K562 (cell line): ENCODE measurements around the gene TTLL11. TPM values are rescaled to one million over a fixed set of nuclear protein-coding genes. Genes with fewer than 3 reads are reported as not detected.

Experiments
- ATAC-seq: fragments of 200-7000 bp; cut with Tn5 transposase; 3 replicates; pipeline ENCODE4 v1.9.1; 2020; ENCODE audit warnings: moderate library complexity
- BruUV-seq: library from RNA; stranded (reverse); fragments of 400-500 nt; replicated peaks from 2 replicates; lab custom pipeline; 2021; lab: Mats Ljungman, UMichigan
- CTCF ChIA-PET: fragments of 300-600 bp; formaldehyde crosslinking; extraction: SDS; loops from one replicate; lab custom pipeline; 2021; ENCODE audit warnings: low intra/inter-chr PET ratio; lab: Yijun Ruan, JAX
- POLR2A ChIA-PET: fragments of 300-600, 350-650 bp; sonication (Branson Sonifier 250); formaldehyde crosslinking; extraction: SDS; loops from one replicate; lab custom pipeline; 2021; ENCODE audit warnings: antibody characterized with exemption, inconsistent platforms; lab: Yijun Ruan, JAX
- DNase-seq, 4 experiments: peaks; one replicate each; pipeline versions ENCODE4 v3.0.0 to v3.0.0-alpha.2; 2011 to 2018; ENCODE audit warnings: low spot score in 3 of 4, mixed read lengths in 3 of 4; ENCODE audit errors: extremely low read depth in 1 of 4
- FAIRE-seq: peaks from 2 replicates; lab custom pipeline; 2011; peaks lifted over from hg19 to GRCh38; lab: Jason Lieb, UNC
- H2AFZ ChIP-seq: 2 replicates; pipeline ENCODE4 v1.6.0; 2011; ENCODE audit warnings: low read depth, low read length, control low read depth, inconsistent platforms
- H3K27ac ChIP-seq: fragments of 200-600 bp; 3 replicates; pipeline ENCODE4 v1.8.0; 2011; ENCODE audit warnings: low read depth, mild to moderate bottlenecking, control low read depth, inconsistent platforms, low read length, moderate library complexity, mixed read lengths; ENCODE audit errors: extremely low read depth
- H3K27me3 ChIP-seq, 2 experiments: fragments of 300-600 bp in 1 of 2; 2 replicates in 1 of 2; 3 replicates in 1 of 2; pipeline versions ENCODE4 v1.6.0 to v1.8.0; 2011; ENCODE audit warnings: inconsistent platforms in 2 of 2, low read length in 2 of 2, mild to moderate bottlenecking in 1 of 2, mixed read lengths in 1 of 2, moderate library complexity in 1 of 2; ENCODE audit not compliant: control insufficient read depth in 2 of 2, insufficient read depth in 2 of 2
- H3K36me3 ChIP-seq: fragments of 300-600 bp; 3 replicates; pipeline ENCODE4 v1.8.0; 2011; ENCODE audit warnings: mild to moderate bottlenecking, low read length, inconsistent platforms; ENCODE audit not compliant: control insufficient read depth, insufficient read depth
- H3K4me1 ChIP-seq, 2 experiments: fragments of 200-600 bp in 1 of 2; replicated peaks in 1 of 2; 2 replicates in 1 of 2; 3 replicates in 1 of 2; pipeline versions ENCODE4 v1.5.1 to v1.8.0; 2011; ENCODE audit warnings: inconsistent platforms in 2 of 2, low read length in 2 of 2, mild to moderate bottlenecking in 1 of 2, mixed read lengths in 1 of 2, moderate library complexity in 1 of 2; ENCODE audit not compliant: control insufficient read depth in 2 of 2, insufficient read depth in 2 of 2
- H3K4me2 ChIP-seq: 2 replicates; pipeline ENCODE4 v1.6.1; 2011; ENCODE audit warnings: low read length, control low read depth, inconsistent platforms, mixed read lengths; ENCODE audit not compliant: insufficient read depth
- H3K4me3 ChIP-seq: fragments of 200-600 bp; sonication (generic), shearing (Covaris generic); 2 replicates; pipeline ENCODE4 v1.5.1; 2016; ENCODE audit warnings: control low read depth, inconsistent platforms
- H3K79me2 ChIP-seq: fragments of 200-600 bp; 3 replicates; pipeline ENCODE4 v1.8.0; 2011; ENCODE audit warnings: low read length, inconsistent platforms; ENCODE audit not compliant: control insufficient read depth, insufficient read depth
- H3K9ac ChIP-seq, 2 experiments: 2 replicates each; pipeline versions ENCODE4 v1.6.0 to v1.6.1; 2011; ENCODE audit warnings: low read depth in 2 of 2, low read length in 2 of 2, control low read depth in 1 of 2, inconsistent platforms in 1 of 2, mild to moderate bottlenecking in 1 of 2, mixed read lengths in 1 of 2; ENCODE audit not compliant: insufficient read depth in 1 of 2
- H3K9me1 ChIP-seq: one replicate; pipeline ENCODE4 v1.6.0; 2011; ENCODE audit warnings: inconsistent platforms, mild to moderate bottlenecking, low read length, moderate library complexity; ENCODE audit not compliant: control insufficient read depth, insufficient read depth
- H3K9me3 ChIP-seq: replicated peaks from 2 replicates; pipeline ENCODE4 v1.5.1; 2011; ENCODE audit warnings: low read depth, low read length, inconsistent platforms; ENCODE audit not compliant: control insufficient read depth, insufficient read depth
- H4K20me1 ChIP-seq: replicated peaks from 2 replicates; pipeline ENCODE4 v1.6.1; 2011; ENCODE audit warnings: low read length, inconsistent platforms, mixed read lengths; ENCODE audit not compliant: control insufficient read depth, insufficient read depth
- KDM2B ChIP-seq: fragments of 250-450 bp; sonication (Bioruptor Pico); IDR thresholded peaks from 2 replicates; pipeline ENCODE4 v1.8.0; 2021; ENCODE audit warnings: mild to moderate bottlenecking, moderate library complexity
- ZNF431 ChIP-seq: sonication (generic); formaldehyde crosslinking; IDR thresholded peaks from 2 replicates; pipeline ENCODE4 v1.8.0; 2022; ENCODE audit warnings: mild to moderate bottlenecking, missing genetic modification reagents
- ZNF561 ChIP-seq: fragments of 450-650 bp; formaldehyde crosslinking; conservative IDR thresholded peaks from 2 replicates; pipeline ENCODE4 v1.4.0; 2020; ENCODE audit warnings: mild to moderate bottlenecking, moderate library complexity
- ZNF76 ChIP-seq: fragments of 250-450 bp; sonication (Bioruptor Pico); IDR thresholded peaks from 2 replicates; pipeline ENCODE4 v1.4.0; 2020; ENCODE audit warnings: mild to moderate bottlenecking, moderate library complexity, borderline replicate concordance
- WGBS: fragments of 100-300 bp; shearing (Covaris generic); methylation state at CpG from one replicate; pipeline ENCODE4 v1.1.6; 2016; ENCODE audit warnings: low coverage, mixed read lengths; ENCODE audit not compliant: insufficient coverage; ENCODE audit errors: missing lambda C conversion rate; 5-methylcytosine and 5-hydroxymethylcytosine counted together
- in situ Hi-C: fragments of 300-500 bp; cut with MboI; formaldehyde crosslinking; loops from 4 replicates; pipeline ENCODE4 v1.15.0; 2018; ENCODE audit warnings: inconsistent platforms, mixed read lengths
- intact Hi-C: fragments of 100-400 bp; cut with micrococcal nuclease; formaldehyde crosslinking; loops from 2 replicates; pipeline ENCODE4 v1.14.2; 2022
- polyA plus RNA-seq, 8 experiments: library from polyadenylated mRNA; depleted of rRNA in 4 of 8; stranded (reverse) in 5 of 8; unstranded in 3 of 8; fragments of >200 nt; fragmentation: Nextera tagmentation in 2 of 8; fragmentation: Illumina TruSeq in 1 of 8; extraction: Ambion mirVana in 2 of 8; extraction: Trizol in 1 of 8; gene quantifications; 2 replicates each; pipeline versions ENCODE4 v1.2.1 to v1.2.3, GENCODE V29; 2011 to 2014; ENCODE audit warnings: inconsistent platforms in 1 of 8, missing spikeins in 1 of 8
- total RNA-seq, 7 experiments: library from RNA; depleted of rRNA in 6 of 7; stranded (reverse); fragments of >200 nt in 6 of 7; fragmentation: Illumina TruSeq in 2 of 7; extraction: Trizol in 2 of 7; gene quantifications; 2 replicates each; pipeline versions ENCODE4 v1.2.1 to v1.2.3, GENCODE V29; 2011 to 2021; ENCODE audit warnings: low replicate concordance in 1 of 7
- TF ChIP-seq, protein P1 (sequence below): fragments of 250-450 bp; sonication (Bioruptor Pico); IDR thresholded peaks from 2 replicates; pipeline ENCODE4 v1.5.0; 2020; ENCODE audit warnings: mild to moderate bottlenecking, borderline replicate concordance

Gene TTLL11
- total and polyA plus RNA-seq, 9 of the 15 experiments (the other 6 are each of a cell fraction or from before 2014, with no cell fraction given) = 0.83 to 4.4 (median 2.7) TPM

GRCh38 chr9:121807069-121807822, 285.9 kb downstream of the TTLL11 start:
- CTCF ChIA-PET = no interaction called here
- no TSS peak for BruUV-seq
- H3K27ac ChIP-seq = no peak overlapping the region
- no peaks in the 10 kb centered on the region for H3K9me3 ChIP-seq
- H3K4me1 ChIP-seq = no peaks in the 10 kb centered on the region
- no peak overlapping the region for H3K9ac ChIP-seq
- ATAC-seq = no peak
- TF ChIP-seq ZNF431 (CRISPR knock-in tag) (no peak), ZNF561 (CRISPR knock-in tag) (no peak), KDM2B (CRISPR knock-in tag) (no peak), ZNF76 (no peak)
- TF ChIP-seq, protein P1, sequence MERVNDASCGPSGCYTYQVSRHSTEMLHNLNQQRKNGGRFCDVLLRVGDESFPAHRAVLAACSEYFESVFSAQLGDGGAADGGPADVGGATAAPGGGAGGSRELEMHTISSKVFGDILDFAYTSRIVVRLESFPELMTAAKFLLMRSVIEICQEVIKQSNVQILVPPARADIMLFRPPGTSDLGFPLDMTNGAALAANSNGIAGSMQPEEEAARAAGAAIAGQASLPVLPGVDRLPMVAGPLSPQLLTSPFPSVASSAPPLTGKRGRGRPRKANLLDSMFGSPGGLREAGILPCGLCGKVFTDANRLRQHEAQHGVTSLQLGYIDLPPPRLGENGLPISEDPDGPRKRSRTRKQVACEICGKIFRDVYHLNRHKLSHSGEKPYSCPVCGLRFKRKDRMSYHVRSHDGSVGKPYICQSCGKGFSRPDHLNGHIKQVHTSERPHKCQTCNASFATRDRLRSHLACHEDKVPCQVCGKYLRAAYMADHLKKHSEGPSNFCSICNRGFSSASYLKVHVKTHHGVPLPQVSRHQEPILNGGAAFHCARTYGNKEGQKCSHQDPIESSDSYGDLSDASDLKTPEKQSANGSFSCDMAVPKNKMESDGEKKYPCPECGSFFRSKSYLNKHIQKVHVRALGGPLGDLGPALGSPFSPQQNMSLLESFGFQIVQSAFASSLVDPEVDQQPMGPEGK (CRISPR knock-in tag) = no peak
- no peak for FAIRE-seq
- 4% methylated on average over 12 of the region's 12 CpGs for WGBS
- H3K9me1 ChIP-seq = no peaks in the 10 kb centered on the region
- intact Hi-C loops (no loop called here), in situ Hi-C loops (no loop called here)
- no peak overlapping the region for H2AFZ ChIP-seq
- H4K20me1 ChIP-seq = no peaks in the 10 kb centered on the region; the same call in 1 of the 2 replicates
- no peak overlapping the region for H3K4me2 ChIP-seq
- H3K79me2 ChIP-seq = no peaks in the 10 kb centered on the region
- H3K36me3 ChIP-seq = no peaks in the 10 kb centered on the region
- H3K27me3 ChIP-seq = peaks cover 7 to 39% of the 10 kb centered on the region in 2 experiments
- no peak for DNase-seq
- POLR2A ChIA-PET = no interaction called here
- H3K4me3 ChIP-seq = no peak overlapping the region
